ENCODE results near the gene GPR180.
A peak's percentile ranks its signal among the peaks of the same experiment; 100 is the strongest.

The GPR180 gene

GRCh38 chr13:94557684-94558235 lies 43.9 kb upstream of the GPR180 start:
- Mint-ChIP-seq H3K9me3 (no peaks in the 10 kb centered on the region), H3K4me3 (no peak overlapping the region), H3K27ac (no peak overlapping the region), H3K36me3 (ENCODE audit: low read depth) (no peaks in the 10 kb centered on the region), H3K27me3 (ENCODE audit: low read depth) (no peaks in the 10 kb centered on the region), H3K4me1 (no peaks in the 10 kb centered on the region)
- TF ChIP-seq CTCF (IDR thresholded peaks at IDR 0.05; ENCODE audit: unreplicated experiment in 3 of 3), result no peak

- no peak for TF ChIP-seq CTCF (IDR thresholded peaks at IDR 0.05; ENCODE audit: unreplicated experiment in 3 of 3)
- Mint-ChIP-seq H3K36me3 (ENCODE audit: low read depth) (no peaks in the 10 kb centered on the region), H3K27me3 (ENCODE audit: low read depth) (no peaks in the 10 kb centered on the region), H3K4me1 (no peaks in the 10 kb centered on the region), H3K27ac (no peak overlapping the region), H3K4me3 (no peak overlapping the region), H3K9me3 (no peaks in the 10 kb centered on the region)
Measured at GRCh38 chr13:94558716-94559115, 42.9 kb upstream of the GPR180 start.

GRCh38 chr13:94559222-94559795 lies 42.3 kb upstream of the GPR180 start:
- no peak overlapping the region for H3K27ac Mint-ChIP-seq
- no peak for TF ChIP-seq CTCF (IDR thresholded peaks at IDR 0.05; ENCODE audit: unreplicated experiment in 3 of 3)
- H3K4me3 Mint-ChIP-seq, result no peak overlapping the region
- no peaks in the 10 kb centered on the region for H3K27me3 Mint-ChIP-seq (ENCODE audit: low read depth)
- H3K36me3 Mint-ChIP-seq (ENCODE audit: low read depth), result no peaks in the 10 kb centered on the region
- H3K4me1 Mint-ChIP-seq, result no peaks in the 10 kb centered on the region
- no peaks in the 10 kb centered on the region for H3K9me3 Mint-ChIP-seq

GRCh38 chr13:94560116-94560515 lies 41.5 kb upstream of the GPR180 start:
- H3K27ac Mint-ChIP-seq, result no peak overlapping the region
- no peaks in the 10 kb centered on the region for H3K36me3 Mint-ChIP-seq (ENCODE audit: low read depth)
- no peaks in the 10 kb centered on the region for H3K4me1 Mint-ChIP-seq
- H3K4me3 Mint-ChIP-seq, result no peak overlapping the region
- no peak for TF ChIP-seq CTCF (IDR thresholded peaks at IDR 0.05; ENCODE audit: unreplicated experiment in 3 of 3)
- no peaks in the 10 kb centered on the region for H3K9me3 Mint-ChIP-seq
- H3K27me3 Mint-ChIP-seq (ENCODE audit: low read depth), result no peaks in the 10 kb centered on the region

- no peak for TF ChIP-seq CTCF (IDR thresholded peaks at IDR 0.05; ENCODE audit: unreplicated experiment in 3 of 3)
- Mint-ChIP-seq H3K4me1 (no peaks in the 10 kb centered on the region), H3K27ac (no peak overlapping the region)
Measured at GRCh38 chr13:94561126-94561525, 40.5 kb upstream of the GPR180 start.

GRCh38 chr13:94567581-94567980 lies 34.1 kb upstream of the GPR180 start:
- no peaks in the 10 kb centered on the region for H3K27me3 Mint-ChIP-seq (ENCODE audit: low read depth)
- H3K4me1 Mint-ChIP-seq, result no peaks in the 10 kb centered on the region
- no peak overlapping the region for H3K4me3 Mint-ChIP-seq
- peaks cover 27% of the 10 kb centered on the region for H3K36me3 Mint-ChIP-seq (ENCODE audit: low read depth)
- no peaks in the 10 kb centered on the region for H3K9me3 Mint-ChIP-seq
- H3K27ac Mint-ChIP-seq, result peak overlapping the region in 1 of 3 experiments; percentile 3
- no peak for TF ChIP-seq CTCF (IDR thresholded peaks at IDR 0.05; ENCODE audit: unreplicated experiment in 3 of 3)

More at GRCh38 chr13:94561126-94561525, 40.5 kb upstream of the GPR180 start:
- Mint-ChIP-seq H3K9me3 (no peaks in the 10 kb centered on the region), H3K27me3 (ENCODE audit: low read depth) (no peaks in the 10 kb centered on the region), H3K4me3 (no peak overlapping the region), H3K36me3 (ENCODE audit: low read depth) (no peaks in the 10 kb centered on the region)

Data from nephron (organoid).